ENCODE results near the gene VWF. TPM values are rescaled to one million over a fixed set of nuclear protein-coding genes. Genes with fewer than 3 reads are reported as not detected.

VWF gene
- total RNA-seq, 4 donors from 2014 or later, result 34.3 to 107 (median 50.3) TPM

DNA sequence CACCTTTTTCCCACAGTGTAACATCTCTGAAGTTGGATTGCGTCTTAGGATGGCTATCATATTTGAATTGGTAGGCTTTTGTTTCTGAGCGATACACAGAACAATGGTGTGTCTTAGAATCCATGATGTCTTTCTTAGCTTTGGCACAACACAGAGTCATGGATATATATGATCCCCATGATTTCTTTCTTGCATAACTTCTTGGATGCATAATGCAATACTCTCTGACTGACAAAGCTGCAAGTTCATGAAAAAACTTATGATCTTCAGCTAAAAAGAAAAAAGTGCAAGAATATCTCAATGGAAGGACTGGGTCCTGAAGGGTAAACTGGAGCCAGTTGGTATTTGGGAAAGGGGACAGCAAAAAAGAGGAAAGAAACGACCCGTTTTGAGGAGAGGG lies 48.1 kb downstream of the VWF start:
- TF ChIP-seq CTCF (IDR thresholded peaks at IDR 0.05) (no peak), POLR2A (IDR thresholded peaks at IDR 0.05) (no peak)
- DNase-seq (ENCODE audit: low spot score in 2 of 2), result no peak
- H3K4me3 ChIP-seq (ENCODE audit: low read depth, poor library complexity, severe bottlenecking), result no peak overlapping the region
- intact Hi-C loops (cut with DNase I; ENCODE audit: low total_unique reads), result no loop called here
- WGBS, 2 donors, result 72 to 82% methylated on average over 4 of the region's 4 CpGs

GRCh38 chr12:6074979-6075585 lies 49.4 kb downstream of the VWF start:
- intact Hi-C loops (cut with DNase I; ENCODE audit: low total_unique reads), result no loop called here
- no peak for DNase-seq (ENCODE audit: low spot score in 2 of 2)
- TF ChIP-seq CTCF (IDR thresholded peaks at IDR 0.05) (no peak), POLR2A (IDR thresholded peaks at IDR 0.05) (no peak)
- 45 to 48% methylated on average over 20 to 21 of the region's 31 CpGs for WGBS, 2 donors
- no peak overlapping the region for H3K4me3 ChIP-seq (ENCODE audit: low read depth, poor library complexity, severe bottlenecking)

DNA sequence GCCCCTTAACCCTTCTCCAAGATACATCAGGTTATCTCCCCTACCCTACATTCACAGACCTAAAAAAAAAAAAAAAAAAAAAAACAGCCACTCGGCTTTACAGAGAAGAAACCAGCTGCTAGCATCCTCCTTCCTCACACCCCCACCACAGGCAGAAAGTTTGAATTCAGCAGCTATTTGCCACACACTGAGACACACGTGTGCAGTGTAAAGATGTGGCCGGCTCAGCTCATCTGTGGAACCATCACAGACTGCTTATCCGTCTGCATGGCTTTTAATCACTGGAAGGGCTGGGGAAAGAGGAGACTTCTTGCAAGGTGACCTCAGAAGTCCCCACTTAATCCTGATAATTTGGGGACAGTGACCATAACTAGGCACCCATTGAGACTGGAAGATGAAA lies 50.0 kb downstream of the VWF start:
- H3K4me3 ChIP-seq (ENCODE audit: low read depth, poor library complexity, severe bottlenecking), result no peak overlapping the region
- intact Hi-C loops (cut with DNase I; ENCODE audit: low total_unique reads), result no loop called here
- DNase-seq (ENCODE audit: low spot score in 2 of 2), result no peak
- no peak for TF ChIP-seq CTCF (IDR thresholded peaks at IDR 0.05)
- 52 to 56% methylated on average over 4 of the region's 4 CpGs for WGBS, 2 donors

- intact Hi-C loops (cut with DNase I; ENCODE audit: low total_unique reads), result no loop called here
- H3K4me3 ChIP-seq (ENCODE audit: low read depth, poor library complexity, severe bottlenecking), result no peak overlapping the region
- TF ChIP-seq POLR2A (IDR thresholded peaks at IDR 0.05), result no peak
- no peak for TF ChIP-seq CTCF (IDR thresholded peaks at IDR 0.05)
- no peak for DNase-seq (ENCODE audit: low spot score in 2 of 2)
- WGBS, 2 donors, result 89% methylated on average over 5 to 7 of the region's 7 CpGs
These were observed 51.0 kb downstream of the VWF start for GRCh38 chr12:6073426-6073825.

DNA sequence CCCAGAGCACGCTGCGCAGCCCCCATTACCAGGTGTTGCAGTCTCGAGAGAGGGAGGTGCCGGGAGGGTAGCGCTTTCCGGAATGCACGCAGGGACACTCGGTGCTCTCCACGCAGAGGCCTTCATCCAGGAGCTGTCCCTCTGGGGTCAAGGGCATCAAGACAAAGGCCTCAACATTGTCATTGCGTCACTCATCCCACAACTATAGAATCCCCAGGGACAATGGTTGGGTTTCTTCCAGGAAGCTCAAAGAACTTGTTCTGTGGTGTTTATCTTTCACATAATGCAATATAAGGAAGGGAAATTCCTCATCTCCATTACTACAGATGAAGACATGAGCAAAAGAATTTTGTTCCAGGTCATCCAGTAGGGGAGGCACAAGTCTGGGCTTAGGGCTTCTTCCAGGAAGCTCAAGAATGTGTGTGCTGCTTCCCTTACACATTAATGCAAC lies 52.1 kb downstream of the VWF start:
- H3K4me3 ChIP-seq (ENCODE audit: low read depth, poor library complexity, severe bottlenecking), result no peak overlapping the region
- WGBS, 2 donors, result 85 to 86% methylated on average over 10 of the region's 10 CpGs
- no peak for DNase-seq (ENCODE audit: low spot score in 2 of 2)
- no peak for TF ChIP-seq CTCF (IDR thresholded peaks at IDR 0.05)
- no peak for TF ChIP-seq POLR2A (IDR thresholded peaks at IDR 0.05)
- intact Hi-C loops (cut with DNase I; ENCODE audit: low total_unique reads), result no loop called here

- intact Hi-C loops (cut with DNase I; ENCODE audit: low total_unique reads), result no loop called here
- no peak for DNase-seq (ENCODE audit: low spot score in 2 of 2)
- TF ChIP-seq POLR2A (IDR thresholded peaks at IDR 0.05) (no peak), CTCF (IDR thresholded peaks at IDR 0.05) (no peak)
- no peak overlapping the region for H3K4me3 ChIP-seq (ENCODE audit: low read depth, poor library complexity, severe bottlenecking)
- 89 to 96% methylated on average over 4 of the region's 4 CpGs for WGBS, 2 donors
These were observed 52.9 kb downstream of the VWF start for GRCh38 chr12:6071589-6071988.
